B cell (primary cell): ENCODE results near the gene TMEM145. TPM values are rescaled to one million over a fixed set of nuclear protein-coding genes. Genes with fewer than 3 reads are reported as not detected.

Source experiments
- ATAC-seq: fragments of 200-7000 bp; cut with Tn5 transposase; one replicate; pipeline ENCODE4 v1.10.0; 2021; ENCODE audit warnings: low read depth, mild to moderate bottlenecking, moderate number of reproducible peaks, moderate library complexity
- CTCF ChIA-PET: fragments of 350-600 bp; sonication (Branson Sonifier 250); formaldehyde crosslinking; loops from one replicate; lab custom pipeline; 2021; ENCODE audit warnings: antibody characterized with exemption, inconsistent platforms; lab: Charles Lee
- POLR2A ChIA-PET: fragments of 350-600 bp; sonication (Branson Sonifier 250); formaldehyde crosslinking; loops from one replicate; lab custom pipeline; 2021; ENCODE audit warnings: antibody characterized with exemption; lab: Charles Lee
- DNase-seq: peaks from one replicate; pipeline ENCODE4 v3.0.0; 2013
- H2AFZ ChIP-seq: 2 replicates; pipeline ENCODE4 v1.6.1; 2012; ENCODE audit warnings: mild to moderate bottlenecking, low read depth, low read length; ENCODE audit not compliant: insufficient read depth, poor library complexity, severe bottlenecking
- H3K27ac ChIP-seq, 2 donors: 1 replicate in 1 of 2; 2 replicates in 1 of 2; pipeline ENCODE4 v1.5.1; 2012 to 2013; ENCODE audit warnings: low read length in 2 of 2, mild to moderate bottlenecking in 2 of 2, moderate library complexity in 1 of 2
- H3K27me3 ChIP-seq, 4 experiments: fragments of 200-600 bp in 1 of 4; sonication (generic) in 1 of 4; replicated peaks in 1 of 4; 1 replicate in 2 of 4; 2 replicates in 2 of 4; pipeline versions ENCODE4 v1.6.1 to v1.7.0; 2013 to 2016; ENCODE audit warnings: low read length in 3 of 4, mild to moderate bottlenecking in 2 of 4, mixed read lengths in 1 of 4, moderate library complexity in 1 of 4; ENCODE audit not compliant: insufficient read depth in 4 of 4, control insufficient read depth in 3 of 4; ENCODE audit errors: control extremely low read depth in 1 of 4
- H3K36me3 ChIP-seq, 2 experiments: replicated peaks in 1 of 2; 1 replicate in 1 of 2; 2 replicates in 1 of 2; pipeline versions ENCODE4 v1.6.1 to v1.7.1; 2013; ENCODE audit warnings: low read length in 1 of 2; ENCODE audit not compliant: insufficient read depth in 2 of 2, control insufficient read depth in 1 of 2; ENCODE audit errors: control extremely low read depth in 1 of 2, extremely low read depth in 1 of 2
- H3K4me1 ChIP-seq, 2 donors: fragments of 200-600 bp in 1 of 2; sonication (generic) in 1 of 2; 1 replicate in 1 of 2; 2 replicates in 1 of 2; pipeline versions ENCODE4 v1.5.1 to v1.6.1; 2013 to 2017; ENCODE audit warnings: low read length in 2 of 2; ENCODE audit not compliant: control insufficient read depth in 2 of 2, insufficient read depth in 2 of 2
- H3K4me2 ChIP-seq: replicated peaks from 2 replicates; pipeline ENCODE3; 2012; ENCODE audit warnings: mild to moderate bottlenecking, low read depth, low read length; ENCODE audit not compliant: poor library complexity, severe bottlenecking
- H3K4me3 ChIP-seq, 5 experiments: fragments of 200-600 bp in 1 of 5; sonication (generic) in 1 of 5; 1 replicate in 3 of 5; 2 replicates in 2 of 5; pipeline versions ENCODE4 v1.5.1 to v1.7.0; 2011 to 2016; ENCODE audit warnings: low read length in 4 of 5, mild to moderate bottlenecking in 4 of 5, low read depth in 2 of 5, control low read depth in 1 of 5, moderate library complexity in 1 of 5; ENCODE audit not compliant: insufficient read depth in 1 of 5; ENCODE audit errors: control extremely low read depth in 1 of 5, extremely low read depth in 1 of 5
- H3K79me2 ChIP-seq: fragments of 200-600 bp; sonication (generic); one replicate; pipeline ENCODE4 v1.6.0; 2016; ENCODE audit warnings: low read length; ENCODE audit not compliant: control insufficient read depth, insufficient read depth
- H3K9ac ChIP-seq: fragments of 200-600 bp; sonication (generic); 2 replicates; pipeline ENCODE4 v1.6.1; 2017; ENCODE audit warnings: mild to moderate bottlenecking, low read length, moderate library complexity
- H3K9me3 ChIP-seq, 3 donors: one replicate each; pipeline versions ENCODE4 v1.6.1 to v1.7.1; 2013; ENCODE audit warnings: low read length in 2 of 3; ENCODE audit not compliant: control insufficient read depth in 2 of 3, insufficient read depth in 1 of 3; ENCODE audit errors: control extremely low read depth in 1 of 3
- H4K20me1 ChIP-seq: 2 replicates; pipeline ENCODE4 v1.6.0; 2012; ENCODE audit warnings: mild to moderate bottlenecking, low read length; ENCODE audit not compliant: insufficient read depth, control insufficient read depth, poor library complexity, severe bottlenecking
- H3K27ac Mint-ChIP-seq: one replicate; pipeline ENCODE4 v1.8.0; 2021; ENCODE audit warnings: mixed read lengths
- H3K27me3 Mint-ChIP-seq: one replicate; pipeline ENCODE4 v1.8.0; 2021; ENCODE audit warnings: mixed read lengths
- H3K4me1 Mint-ChIP-seq: one replicate; pipeline ENCODE4 v1.8.0; 2021; ENCODE audit warnings: mixed read lengths
- H3K4me3 Mint-ChIP-seq: one replicate; pipeline ENCODE4 v1.8.0; 2021; ENCODE audit warnings: mixed read lengths
- H3K9me3 Mint-ChIP-seq: one replicate; pipeline ENCODE4 v1.8.0; 2022; ENCODE audit warnings: mixed read lengths; ENCODE audit not compliant: insufficient read depth
- EZH2 ChIP-seq: IDR thresholded peaks from 2 replicates; pipeline ENCODE4 v1.6.1; 2012; ENCODE audit warnings: borderline replicate concordance, low read depth, mild to moderate bottlenecking, moderate library complexity, low read length; ENCODE audit not compliant: insufficient read depth, poor library complexity, severe bottlenecking
- WGBS: methylation state at CpG from one replicate; pipeline ENCODE4 v1.1.5; 2013; ENCODE audit warnings: missing lambda C conversion rate; ENCODE audit not compliant: insufficient coverage; 5-methylcytosine and 5-hydroxymethylcytosine counted together
- intact Hi-C: fragments of 100-400 bp; cut with micrococcal nuclease; formaldehyde crosslinking; loops from one replicate; pipeline ENCODE4 v1.10.0; 2022
- polyA plus RNA-seq: library from polyadenylated mRNA; depleted of rRNA; stranded (reverse); fragments of >200 nt; gene quantifications from 2 replicates; pipeline ENCODE4 v1.2.3, GENCODE V29; 2012
- total RNA-seq, 2 donors: library from RNA; stranded (reverse); fragments of 120-200 nt in 1 of 2; gene quantifications; 1 replicate in 1 of 2; 2 replicates in 1 of 2; pipeline versions ENCODE4 v1.2.3 to v1.2.4, GENCODE V29; 2013 to 2022
- TF ChIP-seq, protein P1 (sequence below): fragments of 200-600 bp; IDR thresholded peaks from one replicate; pipeline ENCODE4 v1.8.0; 2022; ENCODE audit warnings: antibody characterized with exemption, mild to moderate bottlenecking

The TMEM145 gene
- total and polyA plus RNA-seq, 2 donors (not counting 1 experiment from before 2014, with no cell fraction given), result not detected

- WGBS, result 94% methylated on average over 14 of the region's 14 CpGs
- Mint-ChIP-seq H3K4me3 (no peak overlapping the region), H3K9me3 (no peaks in the 10 kb centered on the region), H3K27ac (no peak overlapping the region), H3K27me3 (no peaks in the 10 kb centered on the region), H3K4me1 (peaks cover 3% of the 10 kb centered on the region)
- Histone ChIP-seq H3K9me3 (no peaks in the 10 kb centered on the region), H3K4me1 (peaks cover 0 to 10% of the 10 kb centered on the region in 2 donors), H3K9ac (no peak overlapping the region), H3K36me3 (peaks cover 0 to 16% of the 10 kb centered on the region in 2 experiments), H3K79me2 (no peaks in the 10 kb centered on the region), H3K27me3 (no peaks in the 10 kb centered on the region), H3K27ac (no peak overlapping the region), H2AFZ (no peak overlapping the region), H4K20me1 (no peaks in the 10 kb centered on the region), H3K4me2 (no peak overlapping the region), H3K4me3 (no peak overlapping the region)
- POLR2A ChIA-PET, result no interaction called here
- intact Hi-C loops, result no loop called here
- ATAC-seq (no peak), DNase-seq (no peak)
- CTCF ChIA-PET, result no interaction called here
- TF ChIP-seq, protein P1, sequence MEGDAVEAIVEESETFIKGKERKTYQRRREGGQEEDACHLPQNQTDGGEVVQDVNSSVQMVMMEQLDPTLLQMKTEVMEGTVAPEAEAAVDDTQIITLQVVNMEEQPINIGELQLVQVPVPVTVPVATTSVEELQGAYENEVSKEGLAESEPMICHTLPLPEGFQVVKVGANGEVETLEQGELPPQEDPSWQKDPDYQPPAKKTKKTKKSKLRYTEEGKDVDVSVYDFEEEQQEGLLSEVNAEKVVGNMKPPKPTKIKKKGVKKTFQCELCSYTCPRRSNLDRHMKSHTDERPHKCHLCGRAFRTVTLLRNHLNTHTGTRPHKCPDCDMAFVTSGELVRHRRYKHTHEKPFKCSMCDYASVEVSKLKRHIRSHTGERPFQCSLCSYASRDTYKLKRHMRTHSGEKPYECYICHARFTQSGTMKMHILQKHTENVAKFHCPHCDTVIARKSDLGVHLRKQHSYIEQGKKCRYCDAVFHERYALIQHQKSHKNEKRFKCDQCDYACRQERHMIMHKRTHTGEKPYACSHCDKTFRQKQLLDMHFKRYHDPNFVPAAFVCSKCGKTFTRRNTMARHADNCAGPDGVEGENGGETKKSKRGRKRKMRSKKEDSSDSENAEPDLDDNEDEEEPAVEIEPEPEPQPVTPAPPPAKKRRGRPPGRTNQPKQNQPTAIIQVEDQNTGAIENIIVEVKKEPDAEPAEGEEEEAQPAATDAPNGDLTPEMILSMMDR, result no peak
- TF ChIP-seq EZH2, result no peak
Observed at GRCh38 chr19:42348211-42348610, 35.1 kb downstream of the TMEM145 start.

DNA sequence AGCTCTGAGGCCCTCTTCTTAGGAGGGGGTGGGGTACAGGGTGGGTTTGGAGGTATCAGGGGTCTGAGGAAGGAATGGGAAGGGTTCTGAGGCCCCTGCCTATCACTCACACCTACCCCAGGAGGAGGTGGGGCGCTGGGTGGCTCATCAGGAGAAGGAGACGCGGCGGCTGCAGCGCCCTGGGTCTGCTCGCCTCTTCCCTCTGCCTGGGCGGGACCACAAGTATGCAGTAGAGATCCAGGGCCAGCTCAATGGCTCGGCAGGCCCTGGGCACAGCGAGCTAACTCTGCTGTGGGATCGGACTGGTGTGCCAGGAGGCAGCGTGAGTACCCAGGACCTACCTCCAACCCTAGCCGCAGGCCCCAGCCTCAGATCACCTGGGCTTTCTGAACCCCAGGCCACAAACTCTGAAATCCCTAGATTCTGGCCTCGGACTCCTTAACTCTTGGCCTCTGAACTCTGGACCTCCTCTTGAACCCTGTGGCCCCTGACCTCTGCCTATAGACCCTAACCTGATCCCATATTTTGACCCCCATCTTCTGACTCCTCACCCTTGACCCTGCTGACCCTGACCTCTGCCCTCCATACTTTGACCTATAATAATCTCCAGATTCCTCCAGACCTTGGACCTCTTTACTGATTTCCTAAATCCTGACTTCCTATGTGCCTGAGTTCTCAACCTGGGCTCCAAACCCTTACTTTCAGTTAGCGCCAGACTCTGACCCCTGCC lies 36.4 kb downstream of the TMEM145 start:
- H3K4me2 ChIP-seq, result no peak overlapping the region
- H3K4me1 ChIP-seq, result peaks cover 0 to 16% of the 10 kb centered on the region in 2 donors
- no peaks in the 10 kb centered on the region for H3K79me2 ChIP-seq
- no peak overlapping the region for H3K27ac Mint-ChIP-seq
- H3K27ac ChIP-seq, result no peak overlapping the region
- ATAC-seq (no peak), DNase-seq (no peak)
- no peak overlapping the region for H3K4me3 ChIP-seq
- CTCF ChIA-PET, result no interaction called here
- H3K4me3 Mint-ChIP-seq, result no peak overlapping the region
- no peaks in the 10 kb centered on the region for H3K9me3 ChIP-seq
- 96% methylated on average over 8 of the region's 14 CpGs for WGBS
- TF ChIP-seq, protein P1, result no peak
- H3K4me1 Mint-ChIP-seq, result peaks cover 3% of the 10 kb centered on the region
- peaks cover 0 to 12% of the 10 kb centered on the region in 2 experiments for H3K36me3 ChIP-seq
- H3K9ac ChIP-seq, result no peak overlapping the region
- intact Hi-C loops, result no loop called here
- no peaks in the 10 kb centered on the region for H4K20me1 ChIP-seq
- H3K27me3 ChIP-seq, result no peaks in the 10 kb centered on the region
- POLR2A ChIA-PET, result no interaction called here
- H2AFZ ChIP-seq, result no peak overlapping the region
- no peaks in the 10 kb centered on the region for H3K9me3 Mint-ChIP-seq
- H3K27me3 Mint-ChIP-seq, result no peaks in the 10 kb centered on the region
